Activated T-cell treated with anti-CD3 and anti-CD28 coated beads for 24 hours (primary cell): ENCODE measurements around the gene ST6GALNAC2.

Source experiments
- DNase-seq: peaks from one replicate; pipeline ENCODE4 v3.0.0-alpha.2; 2020; ENCODE audit warnings: low read depth

Gene ST6GALNAC2

DNA sequence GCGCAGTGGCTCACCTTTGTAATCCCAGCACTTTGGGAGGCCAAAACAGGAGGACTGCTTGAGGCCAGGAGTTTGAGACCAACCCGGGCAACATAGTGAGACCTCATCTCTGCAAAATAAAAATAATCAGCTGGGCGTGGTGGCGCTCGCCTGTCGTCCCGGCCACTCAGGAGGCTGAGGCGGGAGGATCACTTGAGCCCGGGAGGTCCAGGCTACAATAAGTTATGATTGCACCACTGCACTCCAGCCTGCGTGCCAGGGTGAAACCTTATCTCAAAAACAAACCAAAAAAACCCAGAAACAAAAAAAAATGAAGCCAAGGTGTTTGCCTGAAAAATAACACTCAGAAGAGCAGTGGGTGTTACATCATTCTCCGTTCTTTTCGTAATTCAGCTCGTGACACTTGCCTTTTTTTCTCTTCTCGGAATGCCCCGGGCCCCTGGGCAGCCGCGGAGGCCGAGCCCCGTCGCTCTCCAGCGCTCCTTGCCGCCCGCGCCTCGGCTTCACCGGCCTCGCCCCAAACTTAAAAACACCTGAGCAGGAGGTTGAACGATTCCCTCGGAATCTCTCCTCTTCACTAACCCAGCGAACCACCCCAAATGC, 28.8 kb downstream of the ST6GALNAC2 start:
- peak; percentile 20 for DNase-seq

DNA sequence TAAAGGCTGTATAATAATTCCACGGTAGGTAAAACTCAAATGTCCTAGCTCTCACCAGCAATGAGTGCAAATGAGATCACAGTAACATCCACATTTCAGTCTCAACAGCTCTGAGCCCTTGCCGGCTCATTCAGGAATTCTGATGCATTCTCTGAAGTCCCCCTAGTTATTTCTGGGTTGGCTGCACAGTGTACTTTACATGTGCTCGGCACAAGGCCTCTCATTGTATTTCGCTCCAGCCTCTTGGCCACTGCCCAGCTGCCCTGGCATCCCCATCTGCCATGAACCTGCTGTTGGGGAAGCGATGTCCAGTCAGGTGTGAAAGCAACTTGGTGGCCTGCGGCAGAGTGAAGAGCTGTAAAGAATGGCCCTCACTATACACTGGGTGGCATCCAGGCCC, 31.5 kb downstream of the ST6GALNAC2 start:
- DNase-seq = no peak

DNA sequence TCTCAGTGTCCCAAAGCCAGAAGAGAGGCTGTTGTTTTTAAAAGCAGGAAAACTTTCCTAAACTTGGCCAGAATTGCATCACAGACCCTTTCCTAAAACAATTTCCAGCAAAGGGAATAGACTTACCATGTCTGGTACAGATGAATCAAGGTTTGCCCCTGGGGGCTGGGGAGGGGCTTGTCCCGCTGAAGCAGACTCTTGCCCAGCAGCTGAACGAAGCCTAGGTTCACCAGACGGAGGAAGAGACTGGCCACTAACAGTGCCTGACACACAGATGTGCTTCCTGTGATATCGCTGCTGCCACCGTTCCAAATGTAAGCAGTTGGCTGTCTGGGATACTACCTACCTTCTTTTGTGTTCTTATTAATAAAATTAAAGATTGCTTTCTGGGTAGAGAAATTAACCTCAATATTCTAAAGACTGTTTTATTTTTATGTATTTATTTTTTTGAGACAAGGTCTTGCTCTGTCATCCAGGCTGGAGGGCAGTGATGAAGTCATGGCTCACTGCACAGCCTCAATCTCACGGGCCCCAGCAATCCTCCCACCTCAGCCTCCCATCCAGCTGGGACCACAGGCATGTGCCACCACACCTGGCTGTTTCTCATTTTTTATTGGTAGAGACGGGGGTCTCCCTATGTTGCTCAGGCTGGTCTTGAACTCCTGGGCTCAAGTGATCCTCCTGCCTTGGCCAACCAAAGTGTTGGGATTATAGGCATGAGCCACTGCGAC, 32.3 kb downstream of the ST6GALNAC2 start:
- DNase-seq = no peak

DNA sequence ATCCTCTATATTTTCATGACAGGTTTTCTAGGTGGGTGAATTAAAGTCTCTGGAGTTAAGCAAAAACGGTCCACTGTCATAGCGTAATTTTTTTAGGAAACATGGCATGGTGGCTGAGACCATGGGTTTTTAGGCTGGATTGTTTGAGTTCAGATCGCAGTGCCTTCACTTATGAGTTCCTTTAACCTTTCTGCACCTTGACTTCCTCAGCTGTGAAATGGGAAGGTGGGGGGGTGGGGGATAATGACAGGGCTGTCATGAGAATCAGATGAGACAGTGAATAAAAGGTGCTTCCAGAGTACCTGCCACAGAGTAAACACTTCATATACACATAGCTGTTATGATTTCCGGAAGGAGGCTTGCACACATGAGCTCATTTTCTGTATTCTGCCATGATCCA, 34.0 kb downstream of the ST6GALNAC2 start:
- DNase-seq = no peak

DNA sequence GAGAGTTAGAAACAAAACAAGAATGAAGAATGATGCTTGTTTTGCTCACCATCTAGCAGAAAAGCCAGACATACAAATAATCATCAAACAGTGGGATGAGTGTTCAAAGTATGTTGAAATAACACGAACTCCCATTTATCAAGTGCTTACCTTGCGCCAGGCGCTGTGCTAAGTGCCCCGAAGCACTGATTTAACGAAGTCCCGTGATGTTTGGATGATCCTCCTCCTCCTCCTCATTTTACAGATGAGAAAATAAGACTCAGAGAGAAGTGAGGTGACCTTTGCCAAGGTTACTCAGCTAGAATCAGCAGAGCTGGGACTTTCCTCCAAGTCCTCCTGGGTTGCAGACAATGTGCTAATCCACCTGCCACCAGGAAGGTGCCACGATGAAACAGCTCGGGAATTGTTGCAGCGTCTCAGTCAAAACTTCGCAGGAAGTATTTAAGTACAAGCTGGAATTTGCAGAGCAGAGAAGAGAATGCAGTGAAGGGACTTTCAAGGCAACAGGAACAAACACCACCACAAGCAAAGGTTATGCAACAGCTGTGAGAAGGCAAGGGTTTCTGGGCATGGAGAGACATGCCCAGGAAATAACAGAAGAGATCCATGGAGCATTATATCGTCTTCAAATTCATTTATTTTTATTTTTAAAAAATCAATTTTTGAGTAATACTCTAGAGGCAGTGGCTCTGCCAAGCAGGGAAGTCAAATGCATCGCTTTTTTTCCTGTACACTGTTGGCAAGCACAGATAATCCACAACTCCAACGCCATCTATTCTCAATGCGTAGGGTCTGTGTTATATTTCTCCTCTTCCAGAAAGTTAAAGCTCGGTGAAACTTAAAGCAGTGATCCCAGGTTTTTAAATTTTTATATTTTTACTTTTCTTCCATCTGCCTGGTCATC, 34.7 kb downstream of the ST6GALNAC2 start:
- no peak for DNase-seq

DNA sequence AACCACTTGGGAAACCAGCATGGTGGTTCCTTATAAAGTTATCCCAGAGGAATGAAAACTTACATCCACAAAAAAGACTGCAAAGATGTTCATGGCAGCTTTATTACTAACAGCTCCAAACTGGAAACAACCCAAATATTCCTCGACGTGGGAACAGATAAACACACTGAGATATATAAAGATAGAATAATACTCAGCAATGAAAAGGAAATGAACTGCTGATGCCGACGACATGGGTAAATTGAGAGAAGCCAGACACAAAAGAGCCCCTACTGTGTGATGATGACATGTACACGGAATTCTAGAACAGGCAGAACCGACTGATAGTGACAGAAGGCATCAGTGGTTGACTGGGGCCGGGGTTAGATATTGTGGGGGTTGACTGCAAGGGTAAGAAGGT, 36.1 kb downstream of the ST6GALNAC2 start:
- DNase-seq = no peak

DNA sequence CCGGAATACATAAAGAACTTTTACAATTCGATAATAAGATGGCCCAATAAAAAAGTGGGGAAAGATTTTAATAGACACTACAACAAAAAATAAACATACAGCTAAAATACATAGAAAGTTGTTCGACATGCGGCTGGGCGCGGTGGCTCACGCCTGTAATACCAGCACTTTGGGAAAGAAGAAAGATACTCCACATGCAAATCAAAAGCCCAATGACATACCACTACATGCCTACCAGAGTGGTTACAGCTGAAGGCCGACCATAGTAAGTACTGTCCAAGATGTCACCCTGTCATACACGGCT, 36.5 kb downstream of the ST6GALNAC2 start:
- DNase-seq = no peak

DNA sequence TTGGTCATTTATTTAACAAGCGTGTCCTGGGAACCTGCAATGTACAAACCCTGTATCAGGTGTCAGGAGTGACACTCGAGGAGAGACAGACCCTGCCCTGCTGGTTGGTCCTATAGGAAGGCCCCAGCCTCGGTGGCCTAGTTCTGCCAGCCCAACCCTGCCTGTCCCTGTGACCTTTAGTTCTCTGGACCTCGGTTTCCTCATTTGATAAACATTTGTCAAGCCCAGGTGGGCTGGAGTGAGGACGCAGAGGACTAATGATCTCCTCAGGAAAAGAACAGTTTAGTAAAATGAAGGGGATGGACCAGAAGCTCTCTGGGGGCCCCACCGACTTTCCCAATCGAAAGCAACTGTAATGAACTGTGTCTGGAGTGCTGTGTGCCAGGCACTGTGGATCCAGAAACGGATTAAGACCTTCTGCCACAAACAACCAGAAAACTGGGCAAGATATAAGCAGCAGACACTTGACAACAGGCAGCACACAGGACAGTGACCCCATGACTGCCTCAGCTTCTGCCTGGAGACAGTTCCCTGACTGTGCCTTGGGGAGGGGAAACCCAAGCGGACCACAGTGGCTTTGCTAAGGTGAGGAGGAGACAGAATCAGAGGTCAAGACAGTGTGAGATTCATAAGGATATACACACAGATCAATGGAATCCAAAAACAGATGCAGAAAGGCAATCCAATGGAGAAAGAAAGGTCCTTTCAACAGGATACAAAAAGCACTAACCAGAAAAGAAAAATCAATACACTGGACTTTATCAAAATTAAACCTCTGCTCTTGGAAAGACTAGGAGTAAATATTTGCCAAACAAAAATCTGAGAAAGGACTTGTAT, 37.1 kb downstream of the ST6GALNAC2 start:
- no peak for DNase-seq

DNA sequence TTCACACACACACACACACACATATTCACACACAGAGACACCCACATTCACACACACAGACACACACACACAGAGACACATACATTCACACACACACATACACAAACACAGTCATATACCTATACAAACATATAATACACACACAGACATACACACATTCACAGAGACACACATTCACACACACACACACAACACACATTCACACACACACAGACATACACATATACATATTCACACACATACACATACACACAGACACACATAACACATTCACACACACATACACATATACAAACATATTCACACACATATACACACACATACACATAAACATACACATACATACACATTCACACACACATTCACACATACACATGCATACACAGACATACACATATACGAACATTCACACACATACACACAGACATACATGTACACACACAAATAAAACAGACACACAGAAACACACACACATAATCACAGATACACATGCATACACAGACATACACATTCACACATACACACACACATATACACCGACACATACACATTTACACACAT, 37.9 kb downstream of the ST6GALNAC2 start:
- no peak for DNase-seq

DNA sequence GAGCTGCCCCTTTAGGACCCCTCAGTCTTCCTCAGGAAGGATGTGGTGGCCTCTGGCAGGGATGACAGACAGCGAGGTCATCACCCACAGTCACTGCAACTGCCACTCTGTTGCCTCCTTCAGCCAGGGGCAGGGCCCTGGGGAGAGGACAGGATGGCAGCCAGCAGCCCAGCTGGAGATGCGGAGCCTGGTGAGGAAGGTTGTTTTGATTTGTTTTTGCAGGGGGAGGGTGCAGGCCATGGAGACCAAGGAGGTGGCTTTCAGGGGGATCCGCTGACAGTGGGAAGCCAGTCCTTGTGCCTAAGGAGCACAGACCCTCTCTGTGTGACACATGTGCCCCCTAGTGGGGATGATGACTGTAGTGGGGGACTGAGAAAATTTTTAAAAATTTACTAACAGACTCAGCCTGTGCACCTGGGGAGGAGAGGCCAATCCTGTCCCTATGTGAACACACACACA, 38.4 kb downstream of the ST6GALNAC2 start:
- DNase-seq = peak; percentile 45

DNA sequence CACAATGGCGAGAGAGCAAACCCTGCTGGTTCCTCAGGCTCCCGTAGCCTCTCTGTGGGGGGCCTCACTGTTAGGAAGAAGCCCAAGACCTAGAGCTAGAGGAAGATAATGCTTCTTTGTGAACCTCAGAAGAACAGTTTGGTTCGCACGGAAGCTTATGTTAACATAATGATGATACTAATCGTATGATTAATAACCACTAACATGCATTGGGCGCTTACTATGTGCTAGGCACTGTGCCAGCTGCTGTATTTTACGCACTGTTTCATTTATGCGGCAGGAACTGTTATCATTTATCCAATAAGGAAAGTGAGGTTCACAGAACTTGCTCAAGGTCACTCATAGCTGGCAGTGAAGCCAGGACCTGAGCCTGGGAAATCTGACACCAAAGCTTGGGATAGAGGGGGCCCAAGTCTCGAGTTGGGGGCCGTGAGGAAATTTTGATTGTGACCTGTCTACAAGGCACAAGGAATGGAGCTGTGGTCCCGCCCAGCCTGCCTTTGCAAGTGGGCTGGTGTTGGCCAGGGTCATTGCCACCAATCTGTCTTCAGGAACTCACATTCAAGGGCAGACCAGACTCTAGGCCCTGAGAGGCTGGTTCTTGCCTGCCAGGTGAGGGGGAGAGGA, 39.0 kb downstream of the ST6GALNAC2 start:
- DNase-seq = no peak

DNA sequence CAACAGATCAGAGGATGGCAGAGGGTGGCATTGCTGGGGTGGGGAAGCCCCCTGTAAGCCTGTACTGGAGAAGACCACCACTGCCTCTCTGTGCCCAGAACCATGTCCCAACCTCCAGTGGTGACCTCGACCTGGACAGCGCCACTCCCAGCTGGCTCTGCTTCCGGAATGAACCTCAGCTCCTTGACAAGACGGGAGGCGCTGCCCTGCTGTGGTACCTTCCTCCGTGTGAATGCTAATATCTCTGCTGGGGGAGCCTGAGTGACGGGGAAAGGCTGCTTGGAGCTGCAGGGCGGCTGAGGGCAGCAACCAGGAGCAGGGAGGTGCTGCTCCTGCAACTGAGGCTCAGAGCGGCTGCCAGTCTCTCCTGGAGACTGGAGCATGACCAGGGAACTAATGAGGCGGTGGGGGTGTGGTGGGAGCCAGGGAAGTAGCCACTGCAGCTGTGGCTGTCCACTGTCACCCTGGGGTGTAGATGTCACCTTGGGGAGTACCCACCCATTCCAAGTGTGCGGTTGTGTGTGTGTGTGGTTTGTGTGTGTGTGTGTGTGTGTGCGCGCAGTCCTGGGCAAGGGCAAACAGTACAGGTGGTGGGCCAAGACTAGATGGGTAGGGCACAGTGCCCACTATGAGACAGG, 39.6 kb downstream of the ST6GALNAC2 start:
- DNase-seq = no peak

DNA sequence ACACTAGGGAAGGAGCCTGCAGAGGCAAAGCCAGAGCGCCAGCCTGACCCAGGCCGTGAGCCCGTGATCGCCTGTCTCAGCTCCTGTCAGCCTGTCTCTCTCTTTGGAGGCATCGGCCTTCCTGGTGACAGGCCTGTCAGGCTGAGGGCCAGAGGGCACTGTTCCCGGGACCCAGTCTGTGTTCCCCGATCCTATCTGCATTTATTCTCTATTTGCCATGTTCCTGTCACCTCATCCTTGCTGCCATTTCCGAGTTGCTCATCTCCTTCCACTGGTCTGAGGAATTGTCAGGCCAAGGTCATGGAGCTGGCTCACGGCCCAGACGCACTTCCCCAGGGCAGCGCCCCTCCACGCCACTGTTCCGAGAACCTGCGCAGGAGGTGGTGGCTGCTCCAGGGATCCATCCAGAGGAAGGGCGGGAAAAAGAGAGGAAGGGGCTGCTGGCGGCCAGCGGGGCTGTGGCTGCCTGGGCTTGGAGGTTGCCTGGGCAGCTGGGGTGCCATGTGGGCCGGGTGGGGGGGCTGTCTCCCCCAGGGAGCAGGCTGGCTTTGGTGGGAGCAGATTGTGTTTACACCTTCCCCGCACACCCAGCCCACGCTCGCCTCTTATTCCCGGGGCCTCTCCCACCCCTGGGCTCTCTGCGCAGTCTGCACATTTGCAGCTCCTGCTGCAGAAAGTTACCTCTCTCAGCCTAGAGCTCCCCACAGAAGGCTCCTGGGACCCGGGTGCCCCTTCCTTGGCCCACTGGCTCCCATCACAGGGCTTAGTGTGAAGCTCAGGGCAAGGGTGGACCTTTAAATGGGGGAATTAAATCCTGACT, 40.9 kb downstream of the ST6GALNAC2 start:
- no peak for DNase-seq

DNA sequence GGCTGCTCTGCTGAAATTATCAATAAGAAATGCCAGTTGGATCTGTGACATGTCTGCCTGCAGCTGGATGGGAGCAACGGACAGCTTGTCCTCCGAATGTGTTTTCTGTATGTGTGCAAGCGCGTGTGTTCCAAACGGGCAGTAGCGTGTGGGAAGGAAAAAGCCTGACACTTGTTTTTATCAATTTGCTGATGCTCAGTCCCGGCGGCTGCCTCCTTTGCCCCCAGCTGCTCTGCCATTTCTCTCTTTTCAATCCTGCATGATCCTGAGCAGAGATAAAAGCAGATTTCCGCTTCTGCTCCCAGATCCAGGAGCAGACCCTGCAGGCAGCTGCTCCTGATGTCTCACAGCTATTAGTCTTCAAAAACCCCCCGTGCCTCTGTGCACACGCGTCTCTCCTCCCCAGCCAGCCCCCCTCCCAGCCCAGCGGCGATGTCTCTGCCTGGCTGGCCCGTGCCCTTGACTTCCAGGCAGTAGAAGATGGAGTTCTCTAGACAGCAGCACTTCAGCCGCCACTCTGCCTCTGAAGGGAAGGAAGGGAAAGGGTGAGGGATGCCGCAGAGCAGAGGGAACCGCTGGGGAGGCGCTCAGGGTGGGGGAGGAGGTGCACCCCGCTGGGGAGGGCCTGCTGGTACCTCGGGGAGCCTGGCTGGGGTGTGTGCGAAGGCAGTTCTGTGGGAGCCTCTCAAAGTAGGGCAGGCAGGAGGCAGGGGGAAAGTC, 41.7 kb downstream of the ST6GALNAC2 start:
- DNase-seq = no peak

DNA sequence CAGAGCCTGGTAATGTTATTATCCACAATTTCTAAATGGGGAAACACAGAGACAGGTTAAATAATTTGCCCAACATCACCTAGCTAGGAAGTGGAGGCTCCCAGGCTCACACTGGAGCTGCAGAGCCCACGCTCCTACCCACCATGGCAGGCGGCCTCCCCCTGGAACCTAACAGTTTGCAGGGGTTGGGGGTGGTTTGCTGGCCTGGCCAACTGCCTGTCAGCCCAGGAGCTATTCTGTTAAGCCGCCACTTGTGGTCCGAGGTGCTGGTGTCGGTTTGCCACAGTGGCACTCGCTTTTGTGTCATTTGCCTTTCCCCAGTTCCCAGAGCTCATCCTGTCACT, 42.2 kb downstream of the ST6GALNAC2 start:
- DNase-seq = no peak

DNA sequence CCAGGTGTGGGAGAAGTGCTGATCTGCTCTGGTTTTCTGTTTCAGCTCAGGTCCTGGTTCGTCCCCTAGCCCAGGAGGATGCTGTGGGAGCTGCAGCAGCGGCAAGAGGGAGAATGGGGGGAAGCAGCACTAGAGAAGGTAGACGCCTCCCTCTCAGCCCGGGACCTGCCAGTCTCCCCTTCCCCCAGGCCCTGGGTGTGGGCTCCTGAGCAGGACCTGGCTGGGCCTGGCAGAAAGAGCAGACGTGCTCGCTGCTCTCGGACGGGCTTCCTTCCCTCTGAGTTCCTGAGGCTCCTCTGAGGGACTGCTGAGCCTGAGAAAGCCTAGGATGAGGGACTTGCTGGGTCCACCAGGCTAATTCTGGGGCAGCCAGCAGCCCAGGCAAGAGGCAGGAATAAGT, 42.7 kb downstream of the ST6GALNAC2 start:
- DNase-seq = no peak

DNA sequence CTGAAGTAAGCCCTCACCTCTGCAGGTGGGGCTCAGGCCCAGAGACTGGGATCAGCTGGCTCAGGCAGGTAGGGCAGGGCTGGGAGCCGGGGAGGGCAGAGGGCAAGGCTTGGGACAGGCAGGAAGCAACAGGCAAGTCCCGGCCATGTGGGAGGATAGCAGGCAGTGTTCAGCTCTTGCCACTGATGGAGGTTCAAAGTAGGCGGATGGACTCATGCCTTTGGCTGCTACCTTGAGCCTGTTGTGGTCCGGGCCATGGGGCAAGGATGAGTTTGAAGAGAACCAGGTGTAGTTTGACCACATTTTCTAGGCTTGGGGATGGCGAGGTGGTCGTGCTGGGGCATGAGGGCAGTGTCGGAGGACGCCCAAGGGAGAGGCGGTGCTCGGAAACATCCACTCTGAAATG, 43.1 kb downstream of the ST6GALNAC2 start:
- no peak for DNase-seq

DNA sequence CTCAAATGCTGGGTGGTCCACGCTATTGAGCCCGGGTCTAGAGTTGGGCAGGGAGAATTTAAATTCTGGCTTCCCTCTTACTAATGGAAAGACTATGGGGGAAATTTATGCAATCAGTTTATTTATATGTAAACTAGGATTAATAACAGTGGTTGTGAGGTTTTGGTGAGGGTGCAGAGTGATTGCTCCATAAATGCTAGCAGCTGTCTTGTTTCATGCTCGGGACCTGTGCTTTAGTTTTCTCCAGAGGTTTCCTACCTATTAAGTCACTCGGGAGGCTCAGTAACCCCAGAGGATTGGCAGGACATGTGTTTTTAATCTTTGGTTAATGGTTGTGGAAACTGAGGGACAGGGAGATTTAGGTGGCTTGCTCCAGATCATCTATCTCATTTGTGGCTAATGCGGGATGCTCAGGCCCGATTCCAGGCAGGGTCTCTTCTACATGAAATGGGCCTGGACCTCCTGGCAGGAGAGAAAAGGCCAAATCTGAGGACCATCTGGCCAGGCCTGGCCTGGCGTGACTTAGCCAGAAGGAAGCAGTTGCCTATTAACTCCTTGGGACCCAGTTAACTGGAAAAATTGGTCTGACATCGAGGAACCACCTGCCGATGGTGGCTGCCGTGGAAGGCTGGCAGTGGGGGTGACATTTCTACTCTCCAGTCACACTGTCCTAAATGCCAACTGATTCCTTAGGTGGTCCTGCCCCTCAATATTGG, 43.8 kb downstream of the ST6GALNAC2 start:
- no peak for DNase-seq
